Panc1 (cell line): ENCODE measurements around the gene AK4.

Experiments used
- POLR2AphosphoS5 ChIP-seq: IDR thresholded peaks from 2 replicates; pipeline ENCODE4 v1.6.1; 2012; ENCODE audit warnings: mild to moderate bottlenecking, low read depth, low read length, moderate library complexity
- SIN3A ChIP-seq: IDR thresholded peaks from 2 replicates; pipeline ENCODE4 v1.6.1; 2012; ENCODE audit warnings: low read depth, mild to moderate bottlenecking, low read length, moderate library complexity, borderline replicate concordance; ENCODE audit not compliant: insufficient read depth
- TF ChIP-seq, protein P1 (sequence below): fragments of 450-650 bp; IDR thresholded peaks from 2 replicates; pipeline ENCODE4 v1.5.1; 2017; ENCODE audit warnings: mild to moderate bottlenecking
- TF ChIP-seq, protein P2 (sequence below), 2 experiments: IDR thresholded peaks; 2 replicates each; pipeline ENCODE4 v1.6.1; 2011 to 2012; ENCODE audit warnings: low read depth in 2 of 2, control low read depth in 1 of 2, low read length in 1 of 2, mild to moderate bottlenecking in 1 of 2, moderate library complexity in 1 of 2; ENCODE audit not compliant: insufficient read depth in 1 of 2

DNA sequence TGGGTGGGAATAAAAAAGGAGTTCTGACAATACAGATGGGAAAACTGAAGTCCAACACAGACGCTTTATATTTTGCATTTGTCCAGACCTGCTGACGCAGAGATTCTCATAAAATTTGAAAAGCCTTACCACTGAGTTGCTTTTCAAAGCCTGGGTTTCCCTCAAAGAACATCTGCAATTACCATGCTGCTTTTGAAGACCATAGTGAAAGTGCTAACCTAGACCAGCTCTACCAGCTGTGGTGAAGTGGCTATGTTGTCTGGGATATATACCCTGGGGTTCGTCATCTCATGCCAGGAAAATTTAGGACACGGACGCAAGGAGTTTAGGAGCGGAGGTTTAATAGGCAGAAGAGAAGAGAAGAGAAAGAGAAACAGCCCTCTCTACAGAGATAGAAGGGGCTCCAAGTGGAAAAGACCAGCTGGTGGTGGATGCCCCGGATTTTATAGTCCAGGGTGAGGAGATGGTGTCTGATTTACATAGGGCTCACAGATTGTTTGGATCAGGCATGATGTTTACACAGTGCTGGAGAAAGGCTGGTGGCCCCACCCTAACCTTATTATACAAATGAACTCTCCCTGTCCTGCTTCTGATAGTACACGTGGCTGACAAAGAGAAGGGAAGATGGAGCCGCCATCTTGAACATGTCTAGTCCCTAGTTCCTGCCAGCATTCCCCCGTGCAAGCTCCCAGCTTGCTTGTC is 73.8 kb downstream of the AK4 start:
- TF ChIP-seq, protein P1, sequence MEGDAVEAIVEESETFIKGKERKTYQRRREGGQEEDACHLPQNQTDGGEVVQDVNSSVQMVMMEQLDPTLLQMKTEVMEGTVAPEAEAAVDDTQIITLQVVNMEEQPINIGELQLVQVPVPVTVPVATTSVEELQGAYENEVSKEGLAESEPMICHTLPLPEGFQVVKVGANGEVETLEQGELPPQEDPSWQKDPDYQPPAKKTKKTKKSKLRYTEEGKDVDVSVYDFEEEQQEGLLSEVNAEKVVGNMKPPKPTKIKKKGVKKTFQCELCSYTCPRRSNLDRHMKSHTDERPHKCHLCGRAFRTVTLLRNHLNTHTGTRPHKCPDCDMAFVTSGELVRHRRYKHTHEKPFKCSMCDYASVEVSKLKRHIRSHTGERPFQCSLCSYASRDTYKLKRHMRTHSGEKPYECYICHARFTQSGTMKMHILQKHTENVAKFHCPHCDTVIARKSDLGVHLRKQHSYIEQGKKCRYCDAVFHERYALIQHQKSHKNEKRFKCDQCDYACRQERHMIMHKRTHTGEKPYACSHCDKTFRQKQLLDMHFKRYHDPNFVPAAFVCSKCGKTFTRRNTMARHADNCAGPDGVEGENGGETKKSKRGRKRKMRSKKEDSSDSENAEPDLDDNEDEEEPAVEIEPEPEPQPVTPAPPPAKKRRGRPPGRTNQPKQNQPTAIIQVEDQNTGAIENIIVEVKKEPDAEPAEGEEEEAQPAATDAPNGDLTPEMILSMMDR, result no peak
- no peak for TF ChIP-seq POLR2AphosphoS5
- no peak for TF ChIP-seq SIN3A
- TF ChIP-seq, protein P2, sequence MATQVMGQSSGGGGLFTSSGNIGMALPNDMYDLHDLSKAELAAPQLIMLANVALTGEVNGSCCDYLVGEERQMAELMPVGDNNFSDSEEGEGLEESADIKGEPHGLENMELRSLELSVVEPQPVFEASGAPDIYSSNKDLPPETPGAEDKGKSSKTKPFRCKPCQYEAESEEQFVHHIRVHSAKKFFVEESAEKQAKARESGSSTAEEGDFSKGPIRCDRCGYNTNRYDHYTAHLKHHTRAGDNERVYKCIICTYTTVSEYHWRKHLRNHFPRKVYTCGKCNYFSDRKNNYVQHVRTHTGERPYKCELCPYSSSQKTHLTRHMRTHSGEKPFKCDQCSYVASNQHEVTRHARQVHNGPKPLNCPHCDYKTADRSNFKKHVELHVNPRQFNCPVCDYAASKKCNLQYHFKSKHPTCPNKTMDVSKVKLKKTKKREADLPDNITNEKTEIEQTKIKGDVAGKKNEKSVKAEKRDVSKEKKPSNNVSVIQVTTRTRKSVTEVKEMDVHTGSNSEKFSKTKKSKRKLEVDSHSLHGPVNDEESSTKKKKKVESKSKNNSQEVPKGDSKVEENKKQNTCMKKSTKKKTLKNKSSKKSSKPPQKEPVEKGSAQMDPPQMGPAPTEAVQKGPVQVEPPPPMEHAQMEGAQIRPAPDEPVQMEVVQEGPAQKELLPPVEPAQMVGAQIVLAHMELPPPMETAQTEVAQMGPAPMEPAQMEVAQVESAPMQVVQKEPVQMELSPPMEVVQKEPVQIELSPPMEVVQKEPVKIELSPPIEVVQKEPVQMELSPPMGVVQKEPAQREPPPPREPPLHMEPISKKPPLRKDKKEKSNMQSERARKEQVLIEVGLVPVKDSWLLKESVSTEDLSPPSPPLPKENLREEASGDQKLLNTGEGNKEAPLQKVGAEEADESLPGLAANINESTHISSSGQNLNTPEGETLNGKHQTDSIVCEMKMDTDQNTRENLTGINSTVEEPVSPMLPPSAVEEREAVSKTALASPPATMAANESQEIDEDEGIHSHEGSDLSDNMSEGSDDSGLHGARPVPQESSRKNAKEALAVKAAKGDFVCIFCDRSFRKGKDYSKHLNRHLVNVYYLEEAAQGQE (IDR thresholded peaks at IDR 0.05; ENCODE audit: insufficient read depth in 1 of 2, low read depth in 2 of 2, low read length in 1 of 2), result no peak
